Stimulated activated naive CD8-positive, alpha-beta T cell treated with anti-CD3 and anti-CD28 coated beads, Interleukin-15, amount 100 ng/mL, for 72 hours (primary cell): ENCODE data around the gene TIMM13.
"Not testable (repeated sequence)": the region's sequence is repeated elsewhere in the genome, so short reads cannot be mapped to it uniquely, and the experiment has no call there.

Experiments
- ATAC-seq: fragments of 150-1000 bp; cut with Tn5 transposase; 2 replicates; pipeline ENCODE4 v1.10.0; 2021; ENCODE audit warnings: mild to moderate bottlenecking, moderate library complexity
- DNase-seq, 2 donors: peaks; one replicate each; pipeline ENCODE4 v3.0.0; 2021 to 2022
- H3K27ac Mint-ChIP-seq, 2 donors: one replicate each; pipeline ENCODE4 v1.8.0; 2022; ENCODE audit warnings: mild to moderate bottlenecking in 2 of 2, mixed read lengths in 2 of 2, moderate library complexity in 2 of 2
- H3K27me3 Mint-ChIP-seq: one replicate; pipeline ENCODE4 v1.8.0; 2022; ENCODE audit warnings: mixed read lengths
- H3K4me1 Mint-ChIP-seq: one replicate; pipeline ENCODE4 v1.8.0; 2022; ENCODE audit warnings: mild to moderate bottlenecking, mixed read lengths
- H3K4me3 Mint-ChIP-seq, 2 donors: one replicate each; pipeline ENCODE4 v1.8.0; 2022; ENCODE audit warnings: mild to moderate bottlenecking in 2 of 2, mixed read lengths in 2 of 2, moderate library complexity in 1 of 2
- H3K9me3 Mint-ChIP-seq, 2 donors: one replicate each; pipeline ENCODE4 v1.8.0; 2022; ENCODE audit warnings: mixed read lengths in 2 of 2

TIMM13 gene

GRCh38 chr19:2415281-2415972, 12.0 kb downstream of the TIMM13 start:
- no peak overlapping the region for H3K27ac Mint-ChIP-seq
- H3K27me3 Mint-ChIP-seq: peaks cover 5% of the 10 kb centered on the region
- no peaks in the 10 kb centered on the region for H3K9me3 Mint-ChIP-seq
- H3K4me1 Mint-ChIP-seq: no peaks in the 10 kb centered on the region
- DNase-seq (no peak), ATAC-seq (no peak)
- no peak overlapping the region for H3K4me3 Mint-ChIP-seq

GRCh38 chr19:2413629-2414028, 13.8 kb downstream of the TIMM13 start:
- Mint-ChIP-seq H3K9me3 (peaks cover 0 to 7% of the 10 kb centered on the region in 2 donors), H3K4me1 (no peaks in the 10 kb centered on the region), H3K4me3 (no peak overlapping the region), H3K27ac (no peak overlapping the region), H3K27me3 (peaks cover 19% of the 10 kb centered on the region)
- DNase-seq (no peak), ATAC-seq (no peak)

GRCh38 chr19:2413159-2413558, 14.2 kb downstream of the TIMM13 start:
- no peaks in the 10 kb centered on the region for H3K4me1 Mint-ChIP-seq
- H3K9me3 Mint-ChIP-seq: peaks cover 0 to 7% of the 10 kb centered on the region in 2 donors
- no peak overlapping the region for H3K4me3 Mint-ChIP-seq
- DNase-seq: no peak
- peaks cover 19% of the 10 kb centered on the region for H3K27me3 Mint-ChIP-seq
- no peak overlapping the region for H3K27ac Mint-ChIP-seq
- no peak for ATAC-seq

- Mint-ChIP-seq H3K4me1 (no peaks in the 10 kb centered on the region), H3K27ac (no peak overlapping the region), H3K4me3 (no peak overlapping the region), H3K9me3 (peaks cover 0 to 7% of the 10 kb centered on the region in 2 donors), H3K27me3 (peaks cover 19% of the 10 kb centered on the region)
- ATAC-seq (no peak), DNase-seq (no peak)
Measured at GRCh38 chr19:2412449-2412848, 14.9 kb downstream of the TIMM13 start.

- no peak overlapping the region for H3K4me3 Mint-ChIP-seq
- H3K9me3 Mint-ChIP-seq: peaks cover 0 to 7% of the 10 kb centered on the region in 2 donors
- DNase-seq (no peak), ATAC-seq (no peak)
- no peaks in the 10 kb centered on the region for H3K4me1 Mint-ChIP-seq
- peaks cover 19% of the 10 kb centered on the region for H3K27me3 Mint-ChIP-seq
- H3K27ac Mint-ChIP-seq: no peak overlapping the region
Measured at GRCh38 chr19:2411709-2412108, 15.7 kb downstream of the TIMM13 start.

- H3K27me3 Mint-ChIP-seq: peaks cover 19% of the 10 kb centered on the region
- H3K27ac Mint-ChIP-seq: no peak overlapping the region
- DNase-seq (no peak), ATAC-seq (no peak)
- H3K9me3 Mint-ChIP-seq: peaks cover 0 to 7% of the 10 kb centered on the region in 2 donors
- no peak overlapping the region for H3K4me3 Mint-ChIP-seq
- no peaks in the 10 kb centered on the region for H3K4me1 Mint-ChIP-seq
Measured at GRCh38 chr19:2410023-2410422, 17.4 kb downstream of the TIMM13 start.

GRCh38 chr19:2409352-2409912, 18.0 kb downstream of the TIMM13 start:
- peaks cover 19% of the 10 kb centered on the region for H3K27me3 Mint-ChIP-seq
- no peak overlapping the region for H3K4me3 Mint-ChIP-seq
- no peaks in the 10 kb centered on the region for H3K4me1 Mint-ChIP-seq
- no peak overlapping the region for H3K27ac Mint-ChIP-seq
- ATAC-seq: no peak
- DNase-seq: no peak
- H3K9me3 Mint-ChIP-seq: peaks cover 0 to 7% of the 10 kb centered on the region in 2 donors

GRCh38 chr19:2408247-2408646, 19.1 kb downstream of the TIMM13 start:
- no peak for ATAC-seq

GRCh38 chr19:2399582-2399981, 27.8 kb downstream of the TIMM13 start:
- Mint-ChIP-seq H3K27ac (no peak overlapping the region), H3K27me3 (no peaks in the 10 kb centered on the region), H3K9me3 (peaks cover 0 to 3% of the 10 kb centered on the region in 2 donors), H3K4me3 (no peak overlapping the region), H3K4me1 (no peaks in the 10 kb centered on the region)
- ATAC-seq (no peak), DNase-seq (no peak)

More at GRCh38 chr19:2408247-2408646, 19.1 kb downstream of the TIMM13 start:
- peaks cover 19% of the 10 kb centered on the region for H3K27me3 Mint-ChIP-seq
- peaks cover 0 to 7% of the 10 kb centered on the region in 2 donors for H3K9me3 Mint-ChIP-seq
- no peaks in the 10 kb centered on the region for H3K4me1 Mint-ChIP-seq
- no peak overlapping the region for H3K4me3 Mint-ChIP-seq
- no peak overlapping the region for H3K27ac Mint-ChIP-seq
- no peak for DNase-seq

- DNase-seq (no peak), ATAC-seq (no peak)
- peaks cover 4% of the 10 kb centered on the region for H3K4me1 Mint-ChIP-seq
- no peak overlapping the region for H3K27ac Mint-ChIP-seq
- H3K27me3 Mint-ChIP-seq: no peaks in the 10 kb centered on the region
- no peak overlapping the region for H3K4me3 Mint-ChIP-seq
- peaks cover 0 to 3% of the 10 kb centered on the region in 2 donors for H3K9me3 Mint-ChIP-seq
Measured at GRCh38 chr19:2398735-2399305, 28.6 kb downstream of the TIMM13 start.

- not testable (repeated sequence) for H3K27ac Mint-ChIP-seq, ATAC-seq, H3K4me3 Mint-ChIP-seq, H3K9me3 Mint-ChIP-seq, DNase-seq, H3K27me3 Mint-ChIP-seq
- H3K4me1 Mint-ChIP-seq: peaks cover 12% of the 10 kb centered on the region
Measured at GRCh38 chr19:2397173-2397572, 30.2 kb downstream of the TIMM13 start.

- not testable (repeated sequence) for H3K9me3 Mint-ChIP-seq, DNase-seq, H3K4me3 Mint-ChIP-seq, H3K27me3 Mint-ChIP-seq, ATAC-seq
- Mint-ChIP-seq H3K27ac (peak overlapping the region; percentile 40 to 90), H3K4me1 (peaks cover 18% of the 10 kb centered on the region)
Measured at GRCh38 chr19:2395293-2395829, 32.0 kb downstream of the TIMM13 start.

- peak; percentile 71 for ATAC-seq
- Mint-ChIP-seq H3K9me3 (no peaks in the 10 kb centered on the region), H3K4me3 (peak overlapping the region; percentile 18 to 80), H3K27me3 (peaks cover 9% of the 10 kb centered on the region), H3K27ac (peak overlapping the region in 1 of 2 donors; percentile 88), H3K4me1 (peaks cover 18% of the 10 kb centered on the region)
- no peak for DNase-seq
Measured at GRCh38 chr19:2394442-2395292, 32.7 kb downstream of the TIMM13 start.

- Mint-ChIP-seq H3K9me3 (no peaks in the 10 kb centered on the region), H3K27ac (peak overlapping the region in 1 of 2 donors; percentile 88)
- DNase-seq: no peak
Measured at GRCh38 chr19:2394054-2394441, 33.3 kb downstream of the TIMM13 start.

GRCh38 chr19:2392899-2393298, 34.5 kb downstream of the TIMM13 start:
- not testable (repeated sequence) for H3K27ac Mint-ChIP-seq, ATAC-seq, H3K9me3 Mint-ChIP-seq, DNase-seq, H3K27me3 Mint-ChIP-seq
- H3K4me3 Mint-ChIP-seq: peak overlapping the region in 1 of 2 donors; percentile 19
- H3K4me1 Mint-ChIP-seq: peaks cover 18% of the 10 kb centered on the region

More at GRCh38 chr19:2394054-2394441, 33.3 kb downstream of the TIMM13 start:
- peak; percentile 53 for ATAC-seq
- peaks cover 18% of the 10 kb centered on the region for H3K4me1 Mint-ChIP-seq
- H3K27me3 Mint-ChIP-seq: peaks cover 9% of the 10 kb centered on the region
- peak overlapping the region in 1 of 2 donors; percentile 80 for H3K4me3 Mint-ChIP-seq
